ENCODE results near the gene ZRANB1.

GRCh38 chr10:125013529-125013872 is 71.6 kb downstream of the ZRANB1 start:
- TF ChIP-seq ELF4 (IDR thresholded peaks at IDR 0.05): no peak
- no peak for TF ChIP-seq SP1 (IDR thresholded peaks at IDR 0.05)
- TF ChIP-seq HDGF (IDR thresholded peaks at IDR 0.05; ENCODE audit: borderline replicate concordance): no peak
- no peak for TF ChIP-seq LEF1 (IDR thresholded peaks at IDR 0.05; ENCODE audit: borderline replicate concordance)
- TF ChIP-seq BHLHE40 (IDR thresholded peaks at IDR 0.05; ENCODE audit: borderline replicate concordance): no peak
- no peak for TF ChIP-seq FOXK2 (IDR thresholded peaks at IDR 0.05)
- no peak for TF ChIP-seq FOXM1 (IDR thresholded peaks at IDR 0.05; ENCODE audit: borderline replicate concordance)
- no peak for TF ChIP-seq ARNT (IDR thresholded peaks at IDR 0.05)
- no peak for TF ChIP-seq PKNOX1 (IDR thresholded peaks at IDR 0.05)
- TF ChIP-seq TARDBP (IDR thresholded peaks at IDR 0.05): no peak
- TF ChIP-seq SUZ12 (IDR thresholded peaks at IDR 0.05): no peak
- no peak for TF ChIP-seq FOXA1 (IDR thresholded peaks at IDR 0.05)
- no peak for TF ChIP-seq NFRKB (IDR thresholded peaks at IDR 0.05)
